Activated naive CD8-positive, alpha-beta T cell (primary cell): ENCODE data around the gene IGF2R.

ENCODE experiments used
- H3K27ac Mint-ChIP-seq: one replicate; pipeline ENCODE4 v1.8.0; 2021; ENCODE audit warnings: mixed read lengths
- H3K27me3 Mint-ChIP-seq: one replicate; pipeline ENCODE4 v1.8.0; 2021; ENCODE audit warnings: mixed read lengths
- H3K36me3 Mint-ChIP-seq: one replicate; pipeline ENCODE4 v1.8.0; 2021; ENCODE audit warnings: mixed read lengths
- H3K4me1 Mint-ChIP-seq: one replicate; pipeline ENCODE4 v1.8.0; 2021; ENCODE audit warnings: low read depth, mixed read lengths
- H3K4me3 Mint-ChIP-seq: one replicate; pipeline ENCODE4 v1.8.0; 2021; ENCODE audit warnings: mild to moderate bottlenecking, mixed read lengths
- H3K9me3 Mint-ChIP-seq: one replicate; pipeline ENCODE4 v1.8.0; 2021; ENCODE audit warnings: low read depth, mixed read lengths

Gene IGF2R

DNA sequence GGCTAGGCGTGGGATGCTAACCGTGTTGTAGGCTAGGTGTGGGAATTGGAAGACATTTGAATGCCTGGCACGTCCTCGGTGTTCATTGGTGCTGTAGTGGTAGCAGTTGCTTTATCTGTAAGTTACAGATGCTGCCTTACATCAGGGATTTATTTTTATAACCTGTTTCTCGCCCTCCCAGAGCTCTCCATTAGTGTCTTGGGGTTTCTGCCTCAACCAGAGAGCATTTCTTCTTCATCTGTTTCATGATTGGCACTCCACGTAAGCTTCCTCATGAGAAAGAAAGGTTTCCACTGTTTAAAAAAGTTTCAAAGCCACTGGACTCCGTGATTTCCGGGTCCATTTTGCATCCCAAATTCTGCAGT lies 9.0 kb downstream of the IGF2R start:
- Mint-ChIP-seq H3K4me3 (peak overlapping the region; percentile 65), H3K36me3 (peaks cover 2% of the 10 kb centered on the region), H3K27ac (peak overlapping the region; percentile 95), H3K4me1 (peaks cover 94% of the 10 kb centered on the region), H3K9me3 (no peaks in the 10 kb centered on the region), H3K27me3 (no peaks in the 10 kb centered on the region)

DNA sequence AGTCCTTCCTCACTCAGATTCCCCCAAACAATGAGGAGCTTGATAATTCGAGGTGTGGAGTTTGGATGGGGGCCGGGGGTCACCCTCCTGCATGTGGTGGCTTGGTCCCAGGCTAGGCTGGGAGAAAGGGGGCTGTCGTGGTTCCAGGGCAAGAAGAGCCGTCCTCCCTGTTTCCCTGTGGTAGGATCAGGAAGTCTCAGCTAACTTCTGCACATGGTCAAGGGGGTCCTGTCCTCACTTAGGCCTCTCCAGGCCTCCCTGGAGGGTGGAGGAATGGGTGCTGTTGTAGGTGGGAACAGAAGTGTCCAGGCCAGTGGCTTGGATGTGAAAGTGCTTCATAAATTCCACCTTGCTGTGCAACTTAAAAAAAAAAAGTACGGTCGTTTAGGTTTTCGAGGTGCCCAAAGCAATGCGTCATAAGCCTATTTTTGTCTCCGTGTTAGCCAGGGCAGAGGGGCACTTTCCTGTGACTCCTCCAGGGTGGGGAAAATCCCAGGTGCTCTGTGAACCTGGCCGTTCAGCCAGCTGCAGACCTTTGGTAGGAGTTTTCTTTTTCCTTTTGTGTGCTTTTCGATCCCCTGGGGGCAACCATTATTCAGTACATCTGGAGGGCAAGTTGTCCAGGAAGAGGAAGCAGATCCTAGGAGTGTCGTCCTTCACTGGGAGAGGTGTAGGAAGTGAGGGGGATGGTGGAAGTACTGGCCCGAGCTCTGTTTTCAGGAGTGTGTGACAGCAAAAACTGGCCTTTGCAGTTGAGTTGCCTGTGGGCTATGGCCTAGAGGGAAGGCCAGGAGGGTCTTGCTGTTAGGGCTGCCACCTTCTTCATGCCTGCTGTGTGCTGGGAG lies 9.6 kb downstream of the IGF2R start:
- Mint-ChIP-seq H3K9me3 (no peaks in the 10 kb centered on the region), H3K4me3 (peak overlapping the region; percentile 65), H3K36me3 (peaks cover 2% of the 10 kb centered on the region), H3K4me1 (peaks cover 94% of the 10 kb centered on the region), H3K27me3 (no peaks in the 10 kb centered on the region), H3K27ac (peak overlapping the region; percentile 95)

DNA sequence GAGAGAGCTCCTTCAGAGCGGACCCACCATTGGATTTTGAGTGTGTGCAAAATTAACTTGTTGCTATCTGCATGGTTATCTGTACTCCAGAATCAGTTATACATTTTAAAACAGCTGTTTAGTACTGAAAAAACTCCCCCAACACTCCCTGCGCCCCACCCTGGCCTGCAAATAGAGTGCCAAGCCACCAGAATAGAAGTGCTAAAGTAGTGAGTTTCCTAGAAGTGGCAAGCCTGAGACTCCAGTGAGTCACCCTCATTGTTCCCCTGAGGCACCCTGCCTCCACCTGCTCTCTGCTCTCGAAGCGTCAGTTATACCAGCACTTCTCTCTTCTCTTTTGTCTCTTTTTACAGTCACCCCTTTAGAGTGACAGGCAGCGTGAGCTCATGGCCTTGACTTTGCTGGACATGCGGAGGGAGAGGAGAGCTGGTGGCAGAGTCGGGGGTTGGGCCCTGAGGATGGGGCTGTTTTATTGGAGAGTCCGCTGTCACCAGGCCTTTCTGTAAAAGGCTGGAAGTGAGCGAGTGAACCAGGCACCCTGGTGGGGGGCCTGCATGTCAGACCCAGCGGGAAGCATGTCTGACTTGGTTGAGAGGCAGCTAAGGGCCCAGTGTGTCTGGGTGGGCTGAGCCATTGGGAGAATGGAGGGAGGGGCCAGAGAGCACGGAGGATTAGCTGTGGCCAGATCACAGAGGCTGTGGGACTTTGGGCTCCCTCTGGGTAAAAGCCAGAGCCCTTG lies 10.4 kb downstream of the IGF2R start:
- peaks cover 2% of the 10 kb centered on the region for H3K36me3 Mint-ChIP-seq
- no peaks in the 10 kb centered on the region for H3K9me3 Mint-ChIP-seq
- peak overlapping the region; percentile 95 for H3K27ac Mint-ChIP-seq
- peak overlapping the region; percentile 65 for H3K4me3 Mint-ChIP-seq
- H3K4me1 Mint-ChIP-seq, result peaks cover 94% of the 10 kb centered on the region
- no peaks in the 10 kb centered on the region for H3K27me3 Mint-ChIP-seq

DNA sequence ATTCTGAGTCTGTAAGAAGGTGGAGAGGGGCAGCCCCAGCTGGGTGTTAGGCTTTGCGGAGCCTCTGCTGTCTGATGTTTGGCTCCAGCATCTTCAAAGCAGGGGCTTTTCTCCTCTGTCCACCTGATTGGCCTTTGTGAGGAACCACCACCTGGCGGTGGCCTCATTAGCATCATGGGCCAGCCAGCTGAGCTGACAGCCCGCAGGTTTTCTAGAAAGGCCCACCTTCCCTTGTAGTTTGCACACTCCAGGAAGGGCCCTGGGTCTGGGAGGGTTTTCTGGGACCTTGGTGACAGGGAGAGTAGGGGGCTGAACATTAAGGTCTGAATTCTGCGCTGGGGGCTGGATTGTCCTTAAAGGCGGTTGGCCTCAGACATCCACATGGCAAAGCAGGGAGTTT lies 11.6 kb downstream of the IGF2R start:
- no peaks in the 10 kb centered on the region for H3K9me3 Mint-ChIP-seq
- no peaks in the 10 kb centered on the region for H3K27me3 Mint-ChIP-seq
- peaks cover 2% of the 10 kb centered on the region for H3K36me3 Mint-ChIP-seq
- H3K4me3 Mint-ChIP-seq, result peak overlapping the region; percentile 81
- H3K27ac Mint-ChIP-seq, result peak overlapping the region; percentile 95
- peaks cover 92% of the 10 kb centered on the region for H3K4me1 Mint-ChIP-seq

DNA sequence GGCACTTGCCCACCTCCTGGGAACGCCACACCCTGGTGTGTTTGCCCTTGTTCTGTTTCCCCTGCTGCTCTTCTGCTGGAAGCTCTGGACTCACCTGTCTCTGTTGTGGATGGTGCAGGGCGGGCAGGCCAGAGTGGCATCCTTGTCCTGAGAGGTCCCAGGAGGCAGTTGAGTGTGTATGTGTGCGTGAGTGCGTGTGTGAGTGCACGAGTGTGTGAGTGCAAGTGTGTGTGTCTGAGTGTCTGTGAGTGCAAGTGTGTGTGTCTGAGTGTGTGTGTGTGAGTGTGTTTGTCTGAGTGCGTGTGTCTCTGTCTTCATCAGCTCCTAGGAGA lies 12.2 kb downstream of the IGF2R start:
- Mint-ChIP-seq H3K4me3 (peak overlapping the region; percentile 81), H3K27me3 (no peaks in the 10 kb centered on the region), H3K27ac (peak overlapping the region; percentile 95), H3K4me1 (peaks cover 94% of the 10 kb centered on the region), H3K9me3 (no peaks in the 10 kb centered on the region), H3K36me3 (peaks cover 2% of the 10 kb centered on the region)

DNA sequence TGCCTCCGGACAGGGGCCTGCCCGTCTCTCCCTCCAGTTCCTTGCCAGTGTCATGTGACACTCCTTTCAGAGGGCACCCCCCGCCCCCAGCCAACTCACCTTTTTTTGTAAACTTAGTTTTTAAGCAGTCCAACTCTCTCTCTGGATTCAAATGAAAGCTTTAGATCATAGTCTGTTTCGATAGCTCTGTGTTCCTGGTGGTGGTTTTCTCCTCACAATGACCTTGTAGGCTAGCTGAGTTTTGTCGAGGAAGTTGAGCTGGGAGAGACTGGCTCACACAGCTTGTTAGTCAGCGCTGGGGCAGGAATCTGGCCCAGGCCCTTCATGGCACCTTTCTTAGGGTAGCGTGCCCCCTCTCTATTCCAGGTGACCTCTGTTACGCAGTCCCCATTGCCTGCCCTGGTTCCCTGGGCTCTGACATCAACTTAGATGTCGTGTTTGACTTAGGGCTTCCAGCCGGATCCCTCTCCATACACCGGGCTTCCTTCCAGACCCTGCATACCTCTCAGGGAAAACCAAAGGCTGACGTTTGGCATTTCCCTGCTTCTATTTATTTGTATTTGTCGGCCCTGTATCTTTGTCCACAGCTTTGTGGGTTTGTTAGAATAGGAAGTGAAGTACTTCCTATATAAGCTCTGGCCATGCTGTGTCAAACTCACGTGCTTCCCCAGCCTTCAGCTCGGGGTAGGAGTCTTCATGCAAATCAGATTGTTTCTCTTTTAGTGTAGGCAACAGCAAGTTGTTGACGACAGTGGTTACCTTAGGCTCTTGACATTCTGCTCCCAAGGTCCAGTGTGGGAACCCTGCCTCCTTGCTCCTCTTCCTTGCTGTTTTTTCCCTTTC lies 12.7 kb downstream of the IGF2R start:
- no peaks in the 10 kb centered on the region for H3K9me3 Mint-ChIP-seq

DNA sequence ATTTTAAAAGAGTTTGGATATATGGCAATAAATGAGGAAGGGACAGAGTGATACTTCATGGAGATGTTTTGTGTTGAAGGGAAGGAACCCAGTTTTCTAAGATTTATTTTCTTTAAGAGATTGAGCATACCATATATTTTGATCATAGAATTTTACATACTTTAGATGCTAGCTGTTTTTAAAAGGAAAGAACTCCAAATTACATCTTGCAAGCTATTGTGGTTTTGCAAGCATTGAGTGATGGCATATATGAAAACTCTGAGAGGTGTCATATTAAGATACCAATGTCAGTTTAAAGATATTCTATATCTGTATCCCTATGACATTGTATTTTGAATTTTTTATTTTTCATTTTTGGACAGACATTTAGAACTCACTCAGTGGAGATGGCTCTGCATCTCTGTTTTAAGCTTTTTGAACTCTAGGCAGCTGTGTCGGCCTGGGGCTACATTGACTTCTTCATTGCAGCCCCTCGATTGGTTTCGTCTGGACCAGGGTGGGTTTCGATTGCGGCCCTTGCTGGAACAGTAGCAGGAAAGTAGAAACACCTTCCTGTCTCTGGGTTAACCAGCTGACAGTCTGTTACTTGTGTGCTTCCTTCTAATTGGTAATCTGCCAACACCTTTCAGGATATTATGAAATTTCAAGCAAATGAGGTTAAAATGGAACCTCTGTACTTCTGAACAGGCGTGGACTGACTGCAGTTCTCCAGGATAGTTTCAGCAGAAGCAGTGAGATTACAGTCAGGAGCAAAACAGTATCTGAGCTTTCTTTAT lies 14.0 kb downstream of the IGF2R start:
- H3K4me3 Mint-ChIP-seq, result peak overlapping the region; percentile 81
- no peaks in the 10 kb centered on the region for H3K9me3 Mint-ChIP-seq
- peaks cover 86% of the 10 kb centered on the region for H3K4me1 Mint-ChIP-seq
- peaks cover 2% of the 10 kb centered on the region for H3K36me3 Mint-ChIP-seq
- no peaks in the 10 kb centered on the region for H3K27me3 Mint-ChIP-seq
- peak overlapping the region; percentile 95 for H3K27ac Mint-ChIP-seq

More for the DNA sequence above, 12.7 kb downstream of the IGF2R start:
- Mint-ChIP-seq H3K36me3 (peaks cover 2% of the 10 kb centered on the region), H3K4me3 (peak overlapping the region; percentile 81), H3K4me1 (peaks cover 93% of the 10 kb centered on the region), H3K27me3 (no peaks in the 10 kb centered on the region), H3K27ac (peak overlapping the region; percentile 95)

DNA sequence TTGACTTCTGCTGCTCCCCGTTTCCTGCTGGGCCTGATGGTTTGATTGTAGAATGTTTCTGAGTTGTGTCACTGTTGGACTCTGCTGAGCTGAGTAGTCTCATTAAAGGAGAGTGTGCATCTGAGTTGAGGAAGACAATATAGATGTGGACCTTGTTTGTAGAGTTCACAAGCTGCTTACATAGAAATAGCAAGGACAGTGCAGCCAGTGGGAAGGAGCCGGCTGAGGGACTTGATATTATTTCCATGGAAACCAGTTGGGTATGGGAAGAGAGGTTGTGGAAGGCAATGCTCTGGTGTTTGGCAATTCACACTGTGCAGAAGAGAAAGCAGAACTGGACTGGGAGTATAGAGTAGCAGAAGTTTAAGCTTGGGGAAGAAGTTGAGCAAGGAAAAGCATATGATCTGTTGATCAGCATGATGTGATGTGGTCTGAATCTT lies 14.8 kb downstream of the IGF2R start:
- peaks cover 2% of the 10 kb centered on the region for H3K36me3 Mint-ChIP-seq
- no peaks in the 10 kb centered on the region for H3K9me3 Mint-ChIP-seq
- H3K27ac Mint-ChIP-seq, result peak overlapping the region; percentile 95
- peaks cover 84% of the 10 kb centered on the region for H3K4me1 Mint-ChIP-seq
- no peaks in the 10 kb centered on the region for H3K27me3 Mint-ChIP-seq
- peak overlapping the region; percentile 70 for H3K4me3 Mint-ChIP-seq

DNA sequence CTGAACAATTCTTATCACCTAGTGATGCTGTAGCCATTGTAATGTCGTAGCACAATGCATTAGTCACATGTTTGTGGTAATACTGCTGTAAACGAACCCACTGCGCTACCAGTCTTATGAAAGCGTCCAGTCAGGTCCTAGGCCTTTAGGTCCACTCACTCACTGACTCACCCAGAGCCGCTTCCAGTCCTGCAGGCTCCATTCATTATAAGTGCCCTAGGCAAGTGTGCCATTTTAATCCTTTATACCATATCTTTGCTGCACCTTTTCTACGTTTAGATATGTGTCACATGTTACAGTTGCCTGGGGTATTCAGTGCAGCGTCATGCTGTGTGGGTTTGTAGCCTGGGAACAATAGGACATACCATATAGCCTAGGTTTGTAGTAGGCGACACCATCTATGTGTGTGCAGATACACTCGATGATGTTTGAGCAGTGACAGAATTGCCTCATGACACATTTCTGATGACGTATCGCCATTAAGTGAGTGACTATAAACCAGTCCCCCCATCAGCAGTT lies 15.4 kb downstream of the IGF2R start:
- H3K4me1 Mint-ChIP-seq, result peaks cover 84% of the 10 kb centered on the region
- peak overlapping the region; percentile 95 for H3K27ac Mint-ChIP-seq
- H3K4me3 Mint-ChIP-seq, result no peak overlapping the region
- no peaks in the 10 kb centered on the region for H3K27me3 Mint-ChIP-seq
- H3K36me3 Mint-ChIP-seq, result peaks cover 2% of the 10 kb centered on the region
- no peaks in the 10 kb centered on the region for H3K9me3 Mint-ChIP-seq

DNA sequence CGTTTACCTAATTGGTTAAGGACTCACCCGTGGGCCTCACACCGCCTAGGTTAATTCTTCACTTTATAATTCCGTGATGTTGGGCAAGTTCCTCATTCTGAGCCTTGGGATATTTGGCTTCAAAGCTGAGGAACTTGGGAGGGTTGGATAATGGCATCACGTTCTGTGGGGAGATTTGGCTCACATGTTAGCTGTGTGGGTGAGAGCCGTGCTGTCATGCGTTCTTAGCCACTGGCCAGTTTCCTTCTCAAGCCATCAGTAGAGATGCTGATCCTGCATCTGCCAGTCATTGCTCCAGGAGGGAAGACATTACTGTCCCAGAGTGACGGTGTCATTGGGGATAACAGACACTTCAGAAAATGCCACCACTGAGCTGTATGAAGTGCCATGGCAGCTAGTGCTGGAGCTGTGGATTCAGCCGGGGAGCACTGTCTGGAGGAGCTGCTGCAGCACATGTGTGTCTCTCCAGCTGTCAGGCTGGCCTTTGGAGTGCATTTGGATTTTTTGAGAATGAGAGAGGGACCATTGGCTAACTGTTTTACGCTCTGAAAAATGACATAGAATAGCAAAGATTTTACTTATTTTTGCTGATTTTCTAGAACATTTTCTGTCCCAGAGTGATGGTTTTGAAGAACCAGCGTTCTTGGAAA lies 16.5 kb downstream of the IGF2R start:
- H3K9me3 Mint-ChIP-seq, result no peaks in the 10 kb centered on the region
- peaks cover 86% of the 10 kb centered on the region for H3K4me1 Mint-ChIP-seq
- H3K36me3 Mint-ChIP-seq, result peaks cover 2% of the 10 kb centered on the region
- H3K27ac Mint-ChIP-seq, result no peak overlapping the region
- no peak overlapping the region for H3K4me3 Mint-ChIP-seq
- H3K27me3 Mint-ChIP-seq, result no peaks in the 10 kb centered on the region

DNA sequence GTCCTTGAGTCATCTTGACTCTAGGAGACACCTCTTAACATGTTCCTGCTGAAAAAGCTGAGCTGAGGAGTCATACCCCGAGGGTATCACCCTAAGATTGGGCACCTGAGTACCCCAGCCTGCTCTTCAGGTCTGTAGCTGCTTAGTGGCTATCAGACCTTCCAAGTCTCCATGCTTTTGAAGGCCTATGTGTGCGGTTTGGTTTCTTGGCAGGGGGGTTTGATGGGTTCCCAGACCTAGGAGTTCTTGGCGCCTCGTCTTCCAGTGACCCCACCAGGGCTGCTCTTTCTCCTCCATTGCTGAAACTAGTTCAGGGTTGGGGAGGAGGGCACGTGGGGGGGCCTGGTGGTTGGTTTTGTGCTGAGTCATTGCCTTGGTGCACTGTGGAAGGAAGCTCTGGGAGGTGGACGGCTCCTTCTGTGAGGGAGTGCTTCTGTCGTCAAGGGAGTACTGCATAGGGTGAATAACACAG lies 20.1 kb downstream of the IGF2R start:
- peaks cover 67% of the 10 kb centered on the region for H3K4me1 Mint-ChIP-seq
- no peak overlapping the region for H3K27ac Mint-ChIP-seq
- H3K4me3 Mint-ChIP-seq, result peak overlapping the region; percentile 7
- no peaks in the 10 kb centered on the region for H3K27me3 Mint-ChIP-seq
- no peaks in the 10 kb centered on the region for H3K9me3 Mint-ChIP-seq
- peaks cover 18% of the 10 kb centered on the region for H3K36me3 Mint-ChIP-seq

DNA sequence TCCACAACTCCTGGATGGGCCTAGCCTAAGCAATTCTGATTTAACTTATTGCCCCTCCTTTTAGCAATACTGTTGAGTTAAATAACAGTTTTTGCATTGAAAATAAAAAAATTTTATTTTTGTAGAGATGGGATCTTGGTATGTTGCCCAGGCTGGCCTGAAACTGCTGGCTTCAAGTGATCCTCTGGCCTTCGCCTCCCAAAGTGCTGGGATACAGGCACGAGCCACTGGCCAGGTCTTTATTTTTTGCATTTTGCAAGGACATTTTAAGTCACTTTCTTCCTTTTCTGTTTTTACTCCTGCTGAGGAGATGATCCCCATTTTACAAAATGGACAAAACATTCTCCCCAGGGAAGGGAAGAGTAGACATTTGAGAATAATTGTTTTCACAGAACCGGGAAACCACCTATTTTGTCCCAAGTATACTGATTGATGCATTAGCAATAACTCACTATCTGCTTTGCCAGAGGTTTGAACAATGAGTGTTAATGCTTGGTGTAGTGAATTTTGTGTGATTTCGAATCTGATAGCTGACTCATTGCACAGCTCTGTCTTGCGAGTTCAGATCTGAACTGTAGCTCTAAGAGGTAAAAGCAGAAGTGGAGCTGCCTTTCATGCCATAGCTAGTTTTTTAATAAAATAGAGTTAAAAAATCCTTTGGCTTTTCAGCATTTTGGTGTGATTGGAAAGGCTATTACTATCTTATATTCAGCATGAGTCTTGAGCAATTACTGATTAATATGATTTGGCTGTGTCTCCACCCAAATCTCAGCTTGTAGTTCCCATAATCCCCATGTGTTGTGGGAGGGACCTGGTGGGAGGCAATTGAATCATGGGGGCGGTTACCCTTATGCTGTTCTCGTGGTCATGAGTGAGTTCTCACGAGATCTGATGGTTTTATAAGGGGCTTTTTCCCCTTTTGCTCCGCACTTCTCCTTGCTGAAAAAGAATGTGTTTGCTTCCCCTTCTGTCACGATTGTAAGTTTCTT lies 20.9 kb downstream of the IGF2R start:
- H3K9me3 Mint-ChIP-seq, result no peaks in the 10 kb centered on the region
- no peaks in the 10 kb centered on the region for H3K27me3 Mint-ChIP-seq
- peaks cover 26% of the 10 kb centered on the region for H3K36me3 Mint-ChIP-seq
- H3K4me3 Mint-ChIP-seq, result no peak overlapping the region
- H3K4me1 Mint-ChIP-seq, result peaks cover 67% of the 10 kb centered on the region
- H3K27ac Mint-ChIP-seq, result peak overlapping the region; percentile 47

DNA sequence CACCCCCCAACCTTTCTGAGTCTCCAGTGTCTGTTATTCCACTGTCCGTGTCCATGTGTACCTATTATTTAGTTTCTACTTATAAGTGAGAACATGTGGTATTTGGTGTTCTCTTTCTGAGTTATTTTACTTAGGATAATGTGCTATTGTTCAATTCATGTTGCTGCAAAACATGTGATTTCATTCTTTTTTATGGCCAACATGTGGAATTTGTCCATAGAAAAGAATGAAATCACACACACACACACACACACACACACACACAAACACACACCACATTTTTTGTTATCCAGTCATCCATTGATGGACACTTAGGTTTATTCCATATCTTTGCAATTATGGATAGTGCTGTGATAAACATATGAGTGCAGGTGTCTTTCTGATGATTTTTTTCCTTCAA lies 23.5 kb downstream of the IGF2R start:
- no peaks in the 10 kb centered on the region for H3K9me3 Mint-ChIP-seq
- H3K36me3 Mint-ChIP-seq, result peaks cover 37% of the 10 kb centered on the region
- no peak overlapping the region for H3K27ac Mint-ChIP-seq
- H3K27me3 Mint-ChIP-seq, result no peaks in the 10 kb centered on the region
- no peak overlapping the region for H3K4me3 Mint-ChIP-seq
- H3K4me1 Mint-ChIP-seq, result peaks cover 61% of the 10 kb centered on the region
